HG03064 (cell line): Measurements from ENCODE around the gene ADARB2.

Experiments used
- ATAC-seq: cut with Tn5 transposase; IDR thresholded peaks from one replicate; pipeline ENCODE4 v1.9.1; 2021; ENCODE audit warnings: low read depth; ENCODE audit not compliant: unreplicated experiment

ADARB2 gene

DNA sequence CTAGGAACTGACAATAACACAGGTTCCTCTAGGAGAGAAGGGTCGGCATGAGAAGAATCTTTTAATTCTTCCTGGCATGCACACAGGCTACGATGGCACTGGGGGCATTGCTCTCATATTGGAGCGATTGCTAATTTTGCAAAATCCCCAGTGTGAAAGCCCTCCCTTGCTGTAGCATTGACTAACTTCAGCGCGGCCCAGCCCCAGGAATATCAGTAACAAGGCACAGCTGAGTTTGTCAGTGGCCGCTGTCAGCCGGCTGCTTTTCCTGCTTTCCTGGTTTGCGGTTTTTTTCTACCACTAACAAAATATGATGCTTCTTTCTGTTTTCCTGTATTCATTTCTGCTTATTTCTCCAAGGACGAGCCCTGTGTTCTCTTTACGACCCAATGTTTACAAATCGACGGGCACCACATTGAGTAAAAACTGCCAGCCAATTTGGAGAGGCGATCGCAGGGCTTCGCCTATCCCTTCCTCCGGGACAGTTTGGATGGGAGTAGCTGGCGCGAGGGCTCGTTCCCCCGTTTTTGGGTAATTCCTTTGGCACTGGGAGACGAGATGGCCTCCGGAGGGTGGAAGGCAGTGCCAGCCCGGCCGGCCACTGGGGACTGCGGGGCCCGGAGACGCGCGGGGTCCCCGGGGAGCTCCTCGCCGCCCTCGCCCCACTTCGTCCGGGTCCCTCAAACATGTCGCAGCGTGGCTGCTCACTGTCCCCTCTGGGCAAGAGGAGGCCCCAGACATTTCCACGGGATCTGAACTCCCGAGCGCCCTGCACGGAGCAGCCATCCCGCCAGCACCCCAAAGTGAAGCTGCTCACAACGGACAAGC, 967 bp downstream of the ADARB2 start:
- ATAC-seq = no peak

DNA sequence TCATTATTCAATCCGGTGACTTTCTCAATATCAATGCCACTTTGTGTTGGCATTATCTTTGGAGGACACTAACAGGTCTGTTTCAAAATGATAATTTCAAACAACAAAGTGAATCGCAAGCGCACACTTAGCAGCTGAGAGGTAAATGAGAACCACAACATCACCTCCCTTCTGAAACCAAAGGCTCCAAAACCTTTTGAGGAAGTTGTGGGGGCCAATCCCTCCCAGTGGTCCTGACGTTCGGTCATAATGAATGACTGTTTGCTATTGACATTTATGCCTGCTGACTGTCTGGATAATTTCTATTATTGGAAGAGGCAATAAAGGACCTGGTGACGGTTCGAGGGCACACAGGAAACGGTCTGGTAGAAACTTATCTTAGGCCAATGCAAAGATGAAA, 1.8 kb downstream of the ADARB2 start:
- ATAC-seq = no peak

DNA sequence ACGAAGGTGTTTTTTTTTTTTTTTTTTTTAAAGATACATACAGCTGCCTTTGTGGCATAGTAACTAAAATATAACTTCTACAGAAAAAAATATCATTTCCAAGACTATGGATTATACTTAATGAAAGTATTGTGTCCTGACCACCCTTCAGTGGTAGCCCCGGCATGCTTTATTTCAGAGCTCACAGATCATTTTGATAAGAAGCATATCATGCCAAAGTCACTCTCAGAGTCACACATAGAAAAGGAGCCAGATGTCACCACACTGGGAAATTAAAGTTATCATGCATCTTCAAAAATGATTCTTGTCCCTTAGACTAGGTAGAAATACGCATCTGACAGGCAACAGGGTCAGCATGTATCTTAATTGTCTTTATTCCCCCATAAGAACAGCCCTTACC, 3.0 kb downstream of the ADARB2 start:
- no peak for ATAC-seq

DNA sequence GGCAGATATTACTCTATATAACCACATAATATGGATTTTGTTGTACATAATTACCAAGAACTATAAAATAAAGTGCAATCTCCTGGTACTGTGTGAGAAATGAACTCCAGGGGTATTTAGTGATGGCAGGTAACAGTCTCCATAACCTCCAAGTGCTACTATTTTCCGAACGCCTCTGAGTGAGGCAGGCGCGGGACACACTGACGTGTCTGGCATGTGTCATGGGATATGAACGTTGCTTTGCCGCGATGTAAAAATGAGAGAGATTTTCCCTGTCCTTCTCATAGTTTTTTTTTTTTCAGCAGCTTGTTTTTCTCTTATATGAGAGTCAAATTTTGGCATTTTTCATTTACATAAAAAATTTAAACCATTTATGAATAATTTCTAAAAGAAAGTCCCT, 3.6 kb downstream of the ADARB2 start:
- ATAC-seq = no peak

DNA sequence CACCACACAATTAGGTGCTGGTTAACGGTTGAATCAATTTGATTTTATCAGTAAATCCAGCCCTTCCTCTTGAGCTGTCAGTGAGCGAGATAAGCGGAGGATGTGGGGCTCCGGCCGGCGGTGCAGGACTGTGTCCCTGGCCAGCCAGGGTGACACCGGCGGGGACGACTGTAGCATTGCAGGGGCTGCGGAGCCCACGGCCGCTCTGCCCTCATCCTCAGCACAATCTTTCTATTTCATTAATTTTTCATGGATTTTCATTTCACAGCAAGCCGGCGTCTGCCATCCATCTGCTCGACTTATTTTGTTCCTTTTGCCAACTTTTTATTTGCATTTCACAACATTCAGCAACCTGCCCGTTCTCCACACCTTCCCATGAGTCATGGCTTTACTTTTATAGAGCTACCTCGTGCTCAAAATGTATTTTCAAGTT, 4.7 kb downstream of the ADARB2 start:
- ATAC-seq = no peak

DNA sequence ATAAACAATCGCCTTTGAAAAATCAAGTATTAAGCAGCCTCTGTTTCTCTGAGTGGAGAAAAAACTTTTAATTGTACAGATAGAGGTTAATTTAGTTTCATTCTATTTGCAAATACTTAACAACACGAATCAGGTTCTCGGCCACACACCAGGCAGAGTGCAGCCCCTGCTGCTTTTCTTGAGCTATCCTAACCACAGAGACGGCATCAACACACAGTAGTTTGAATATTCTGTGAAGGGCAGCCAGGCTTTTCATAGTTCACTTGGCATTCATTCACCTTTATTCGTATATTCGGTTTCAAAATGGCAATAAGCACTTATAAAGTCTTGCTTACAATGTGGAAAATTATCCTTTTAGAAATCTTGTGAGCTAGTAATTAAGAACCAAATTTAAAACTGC, 5.7 kb downstream of the ADARB2 start:
- no peak for ATAC-seq

DNA sequence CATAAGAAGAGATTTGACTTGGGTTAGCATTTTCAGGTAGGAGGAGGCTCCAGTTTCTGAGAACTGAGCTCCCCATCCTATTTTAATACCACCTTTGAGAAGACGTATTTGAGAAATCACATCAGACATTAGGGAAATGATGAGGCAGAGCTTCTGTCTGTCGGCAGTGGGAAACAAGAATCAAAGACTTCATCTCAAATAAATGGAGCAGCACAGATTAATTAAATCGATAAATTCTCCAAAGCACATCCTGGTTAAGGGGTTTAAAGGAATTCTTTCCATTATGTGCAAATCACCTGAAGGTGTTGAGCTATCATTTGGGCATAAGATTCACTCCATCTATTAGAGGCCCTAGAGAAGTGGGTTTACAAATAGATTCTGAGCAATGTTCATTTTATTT, 7.6 kb downstream of the ADARB2 start:
- ATAC-seq = no peak

DNA sequence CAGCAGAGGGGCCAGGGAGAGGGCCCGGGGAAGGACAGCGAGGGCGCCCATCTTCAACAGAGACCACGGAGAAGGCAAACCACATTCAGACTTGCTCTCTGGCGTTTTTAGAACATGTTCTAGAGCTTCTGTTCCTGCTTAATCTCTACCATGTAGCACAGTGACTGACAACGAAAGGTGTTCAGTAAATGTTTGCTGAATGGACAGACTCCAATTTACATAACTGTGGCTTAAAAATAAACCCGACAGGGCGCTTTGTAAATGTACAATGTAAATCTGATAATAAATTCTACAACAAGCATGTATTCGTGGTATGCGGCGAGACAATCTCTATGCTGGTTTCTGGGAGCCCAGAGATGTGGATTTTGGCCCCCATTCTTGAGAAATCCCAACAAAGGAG, 10.5 kb downstream of the ADARB2 start:
- no peak for ATAC-seq

DNA sequence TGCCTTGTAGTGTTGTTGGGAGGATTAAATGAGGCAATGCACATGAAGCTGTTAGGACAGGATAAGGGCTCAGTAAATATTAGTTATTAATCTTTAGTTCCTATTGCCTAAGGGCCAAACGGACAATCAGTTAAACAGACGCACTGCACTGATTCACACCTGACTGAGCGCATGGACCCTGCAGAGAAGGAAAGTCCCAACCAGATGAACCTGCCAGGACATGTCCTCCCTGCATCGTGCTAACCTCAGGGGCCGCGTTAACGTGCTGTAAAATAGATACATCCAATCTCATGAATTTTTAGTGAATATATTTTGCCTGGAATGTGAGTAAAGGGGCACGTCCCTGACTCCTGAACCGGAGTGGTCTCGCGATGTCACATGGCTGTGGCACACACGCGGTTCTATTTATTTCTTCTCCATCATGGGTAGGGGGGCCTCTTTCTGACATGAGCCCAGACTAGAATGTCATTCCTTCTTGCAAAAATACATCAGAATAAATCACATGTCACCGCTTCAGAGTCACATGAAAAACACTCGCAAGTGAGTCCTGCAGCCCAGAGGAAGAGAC, 12.3 kb downstream of the ADARB2 start:
- no peak for ATAC-seq

DNA sequence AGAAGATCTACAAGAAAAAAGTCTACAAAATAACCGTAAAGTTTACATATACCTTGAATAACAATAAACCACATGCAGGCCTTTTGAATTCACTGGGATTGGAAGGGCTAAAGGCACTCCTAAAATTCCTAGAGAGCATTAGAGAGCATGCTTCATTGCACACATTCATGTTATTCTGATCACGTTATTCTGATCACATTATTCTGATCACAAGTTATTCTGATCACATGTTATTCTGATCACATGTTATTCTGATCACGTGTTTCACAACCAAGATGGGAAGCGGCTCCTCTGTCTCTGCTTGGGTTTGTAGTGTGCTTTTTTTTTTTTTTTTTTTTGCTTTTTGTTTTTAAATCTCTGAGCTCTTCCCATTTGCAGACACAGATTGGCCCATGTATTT, 20.5 kb downstream of the ADARB2 start:
- no peak for ATAC-seq

DNA sequence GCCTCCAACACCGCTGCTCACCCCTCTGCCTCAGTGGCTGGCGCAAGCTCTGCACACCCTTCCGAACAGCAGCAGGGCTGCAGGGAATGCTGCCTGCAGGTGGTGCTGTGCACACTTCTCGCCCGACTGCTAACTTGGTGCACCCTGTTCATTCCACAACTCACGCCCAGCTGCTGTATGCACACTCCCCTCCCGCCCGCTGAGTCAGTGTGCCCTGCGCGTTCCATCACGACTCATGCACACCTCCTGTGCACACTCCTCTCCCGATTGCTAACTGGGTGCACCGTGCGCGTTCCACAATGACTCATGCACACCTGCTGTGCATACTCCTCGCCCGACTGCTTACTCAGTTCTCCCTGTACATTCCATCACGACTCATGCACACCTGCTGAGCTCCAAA, 21.5 kb downstream of the ADARB2 start:
- no peak for ATAC-seq

DNA sequence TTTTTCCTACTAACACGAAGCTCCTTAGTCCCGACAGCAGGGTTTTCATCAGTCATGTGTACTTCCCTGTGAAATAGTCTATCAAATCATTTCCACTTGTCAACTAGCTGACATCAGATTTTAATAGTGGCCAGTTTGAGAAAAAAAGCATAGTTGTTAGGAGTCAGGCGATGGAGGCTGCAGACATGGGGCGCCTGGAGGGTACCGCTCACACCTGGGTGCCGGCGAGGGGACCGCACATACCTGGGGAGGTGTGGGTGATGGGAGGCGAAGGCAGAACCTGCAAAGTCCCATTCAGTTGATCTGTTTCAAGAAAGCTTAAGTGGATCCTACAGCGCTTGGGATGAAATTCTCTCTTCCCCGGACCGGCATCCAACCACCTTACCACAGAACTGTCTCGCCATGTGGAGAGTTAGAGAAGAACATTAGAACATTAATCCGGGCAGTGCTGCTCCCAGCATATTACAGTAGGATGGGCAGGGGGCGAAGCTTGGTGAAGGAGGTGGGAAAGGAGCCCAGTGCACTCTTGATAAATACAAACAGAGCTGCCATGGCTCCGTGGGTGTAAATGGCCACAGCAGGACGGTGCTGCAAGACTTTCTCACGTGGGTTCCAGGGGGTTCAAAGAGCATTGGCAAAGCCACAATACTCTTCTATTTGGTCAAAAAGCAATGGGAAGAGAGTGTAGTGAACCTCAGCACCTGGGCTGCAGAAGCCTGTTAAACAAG, 24.2 kb downstream of the ADARB2 start:
- ATAC-seq = no peak

DNA sequence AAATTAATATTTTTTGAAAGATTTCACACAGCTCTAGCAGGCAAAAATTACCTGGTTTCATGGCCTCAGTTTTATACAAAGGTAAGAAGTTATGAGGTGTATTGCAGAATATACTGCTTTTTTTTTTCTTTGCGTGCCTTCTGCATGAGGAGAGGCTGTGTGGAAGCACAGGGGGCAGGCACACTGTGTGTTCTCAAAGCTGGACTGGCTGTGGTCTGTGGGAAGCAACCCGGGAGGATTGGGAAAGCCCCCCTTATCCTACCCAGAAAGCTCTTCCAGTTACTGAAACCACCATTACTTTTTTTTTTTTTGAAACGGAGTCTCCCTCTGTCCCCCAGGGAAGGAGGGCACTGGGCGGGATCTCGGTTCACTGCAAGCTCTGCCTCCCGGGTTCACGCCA, 25.0 kb downstream of the ADARB2 start:
- no peak for ATAC-seq

DNA sequence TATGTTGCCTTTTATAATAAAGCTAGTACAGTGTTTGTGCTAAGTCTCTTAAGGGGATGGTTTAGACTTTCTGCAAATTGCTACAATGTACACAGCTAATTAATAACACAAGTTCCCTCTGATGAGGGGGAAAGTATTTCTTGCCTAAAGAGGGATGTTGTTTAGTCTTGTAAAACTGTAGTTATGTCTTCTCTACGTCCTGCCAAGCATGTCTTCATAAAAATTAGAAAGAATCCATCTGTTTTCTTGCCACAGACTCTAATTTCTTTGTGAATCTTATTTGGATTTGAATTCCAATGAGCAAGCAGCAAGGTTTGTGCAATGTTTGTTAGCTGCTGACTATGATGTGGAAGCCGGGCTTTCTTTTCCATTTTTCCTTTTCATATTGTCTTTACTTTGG, 28.2 kb downstream of the ADARB2 start:
- no peak for ATAC-seq

DNA sequence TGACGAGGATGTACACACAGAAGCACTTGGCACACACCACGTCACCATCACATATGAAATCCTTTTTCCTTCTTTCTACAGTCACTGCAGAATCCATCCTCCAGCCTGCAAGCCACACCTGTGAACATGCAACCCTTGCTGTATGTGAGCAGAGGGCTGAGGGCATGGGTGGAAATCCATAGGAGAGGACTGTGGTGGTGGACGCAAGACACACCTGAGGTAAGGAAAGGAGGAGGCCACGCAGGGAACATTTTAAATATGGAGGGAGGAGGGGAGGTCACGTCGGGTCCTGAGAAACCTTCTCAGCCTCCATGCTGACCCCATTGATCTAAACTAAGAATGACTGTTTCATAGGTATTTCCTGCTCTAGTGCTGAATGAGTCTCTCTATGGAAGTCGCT, 28.6 kb downstream of the ADARB2 start:
- ATAC-seq = no peak

DNA sequence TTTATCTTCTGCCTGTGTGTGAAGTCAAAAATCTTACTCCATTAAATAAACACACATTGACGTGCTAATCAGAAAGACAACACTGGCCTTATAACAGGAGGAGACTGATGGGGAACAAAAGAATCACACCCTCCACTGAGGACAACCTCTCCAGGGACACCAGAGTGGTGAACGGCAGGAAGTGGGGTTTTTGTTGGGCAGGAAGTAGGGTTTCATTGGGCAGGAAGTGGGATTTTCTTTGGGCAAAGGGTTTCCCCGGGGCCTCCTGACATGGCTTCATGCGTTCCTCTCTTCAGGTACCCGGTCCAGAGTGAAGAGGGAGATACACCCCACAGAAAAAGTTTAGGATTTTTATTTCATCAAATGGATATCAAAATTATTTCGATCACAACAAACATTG, 30.6 kb downstream of the ADARB2 start:
- ATAC-seq = no peak

DNA sequence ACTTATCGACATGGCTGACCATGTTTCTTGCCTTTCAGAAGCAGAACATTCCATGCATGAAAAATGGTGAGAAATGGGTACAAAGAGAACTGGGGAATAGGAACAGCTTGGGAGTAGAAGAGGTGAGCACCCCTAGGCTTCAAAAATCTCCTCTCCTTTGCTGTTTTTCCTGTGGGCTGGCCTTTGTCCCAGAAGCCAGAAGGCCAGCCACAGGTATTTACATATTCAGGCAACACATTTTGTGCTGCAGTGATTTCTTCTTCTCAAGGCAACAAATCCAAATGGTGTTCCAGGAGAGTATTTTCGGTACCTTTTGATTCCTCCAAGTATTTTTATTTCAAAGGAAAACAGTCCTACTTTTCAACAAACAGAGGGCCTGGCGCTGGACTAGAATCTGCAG, 31.1 kb downstream of the ADARB2 start:
- no peak for ATAC-seq

DNA sequence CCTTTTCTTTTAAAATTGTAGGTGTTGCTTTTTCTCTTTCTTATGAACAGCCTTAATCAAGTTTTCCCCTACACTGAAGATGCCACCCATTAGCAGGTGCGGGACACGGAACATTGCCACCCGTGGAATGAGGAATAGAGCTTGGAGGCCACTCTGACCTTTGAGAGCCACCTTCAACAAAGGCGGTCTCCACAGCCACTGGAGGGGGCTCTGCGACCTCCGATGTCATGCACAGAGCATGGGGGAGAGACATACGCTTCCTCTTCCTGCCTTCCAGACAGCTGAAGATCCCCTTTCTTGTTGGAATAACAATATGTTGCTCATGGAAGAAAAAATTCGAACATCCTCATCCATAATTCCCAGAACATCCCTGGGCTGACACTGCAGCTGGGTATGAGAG, 39.1 kb downstream of the ADARB2 start:
- no peak for ATAC-seq

DNA sequence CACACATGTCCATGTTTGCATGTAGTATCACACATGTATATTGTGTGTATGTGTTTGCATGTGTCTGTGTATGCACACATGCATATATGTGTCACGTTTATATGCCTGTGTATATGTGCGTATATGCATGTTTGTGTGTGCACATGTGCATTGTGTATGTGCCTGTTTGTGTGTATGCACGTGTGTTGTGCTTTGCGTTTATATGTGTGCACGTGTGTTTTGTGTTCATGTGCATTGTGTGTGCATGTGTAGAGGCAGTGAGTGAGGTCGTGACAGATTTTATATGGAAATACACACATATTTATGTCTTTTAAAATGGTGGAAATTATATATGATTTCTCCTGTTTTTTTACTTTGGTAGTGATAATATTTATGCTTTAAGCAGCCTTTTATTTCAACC, 41.2 kb downstream of the ADARB2 start:
- no peak for ATAC-seq

DNA sequence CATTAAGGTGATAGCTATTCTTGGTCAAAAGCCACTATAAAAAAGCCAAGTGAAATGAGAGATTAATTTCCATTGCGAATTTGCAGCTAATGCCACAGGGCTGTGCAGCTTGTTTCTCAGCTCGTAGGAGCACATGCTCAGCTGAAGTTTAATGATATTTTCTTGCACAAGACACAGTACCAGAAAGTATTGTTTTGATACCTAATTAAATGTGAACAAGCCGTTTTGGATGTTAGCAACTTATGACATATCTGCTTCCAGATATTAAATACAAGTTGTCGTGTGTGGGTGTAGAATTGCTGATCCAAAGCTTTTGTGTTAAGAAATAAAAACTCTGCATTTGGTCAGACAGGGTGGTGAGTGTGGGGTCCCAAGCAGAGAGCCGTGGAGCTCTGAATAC, 47.2 kb downstream of the ADARB2 start:
- ATAC-seq = no peak

DNA sequence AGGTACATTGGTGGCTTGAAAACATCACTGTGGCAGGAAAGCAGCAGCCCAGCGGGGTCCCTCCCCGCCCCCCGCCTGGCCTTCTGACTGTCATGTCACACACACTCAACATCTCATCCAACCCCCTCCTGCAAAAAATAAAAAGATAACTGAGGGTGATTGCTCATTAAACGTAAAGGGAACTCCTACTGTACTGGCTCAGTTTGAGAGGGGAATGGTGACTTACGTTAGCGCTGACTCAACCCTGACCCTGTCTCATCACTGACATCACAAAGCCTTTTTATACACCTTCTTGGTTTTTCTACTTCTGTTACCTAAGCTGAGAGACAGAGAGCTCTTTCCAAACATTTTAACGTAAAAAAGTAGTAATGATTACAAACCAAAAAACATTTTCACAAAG, 48.8 kb downstream of the ADARB2 start:
- ATAC-seq = no peak

DNA sequence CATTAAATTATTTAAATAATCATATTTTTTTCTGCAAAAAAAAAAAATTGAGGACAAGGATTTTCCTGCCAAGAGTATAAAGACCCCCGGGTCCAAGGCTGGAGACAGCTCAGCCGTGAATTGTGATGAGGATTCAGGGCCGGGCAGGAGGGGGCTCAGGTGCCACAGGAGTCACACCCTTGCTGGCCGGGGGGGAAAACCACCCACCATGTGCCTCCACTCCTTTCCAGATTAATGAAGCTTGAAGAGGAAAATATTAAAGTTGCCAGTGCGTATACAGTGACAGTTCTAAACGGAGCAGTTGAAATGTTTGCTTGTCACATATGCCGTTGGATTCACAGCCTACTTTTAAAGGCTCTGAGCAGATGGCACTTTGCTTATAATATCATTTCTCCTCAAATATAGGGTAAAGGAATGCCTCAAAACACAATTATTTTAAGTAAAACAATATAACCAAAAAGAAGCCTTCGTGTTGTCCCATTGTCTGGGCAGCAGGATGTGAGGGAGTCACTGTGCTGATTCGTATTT, 49.6 kb downstream of the ADARB2 start:
- no peak for ATAC-seq
